Right hindlimb (tissue), 1 donor: ENCODE data around the gene HGS.

Experiments
- DNase-seq: peaks from one replicate; pipeline ENCODE4 v3.0.0-alpha.2; 2018

The HGS gene

GRCh38 chr17:81686614-81687013 is 2.8 kb downstream of the HGS start:
- no peak for DNase-seq

GRCh38 chr17:81687770-81688541 is 4.1 kb downstream of the HGS start:
- DNase-seq: no peak

GRCh38 chr17:81688616-81689015 is 4.8 kb downstream of the HGS start:
- no peak for DNase-seq

GRCh38 chr17:81690066-81690465 is 6.3 kb downstream of the HGS start:
- DNase-seq: no peak

- no peak for DNase-seq
These were observed 6.7 kb downstream of the HGS start for GRCh38 chr17:81690549-81690948.

GRCh38 chr17:81691196-81691595 is 7.4 kb downstream of the HGS start:
- DNase-seq: no peak

- DNase-seq: no peak
These were observed 7.8 kb downstream of the HGS start for GRCh38 chr17:81691608-81692007.

GRCh38 chr17:81693509-81694210 is 9.8 kb downstream of the HGS start:
- DNase-seq: no peak

GRCh38 chr17:81694810-81695209 is 11.0 kb downstream of the HGS start:
- DNase-seq: no peak

GRCh38 chr17:81695211-81695610 is 11.4 kb downstream of the HGS start:
- DNase-seq: no peak

- no peak for DNase-seq
These were observed 12.0 kb downstream of the HGS start for GRCh38 chr17:81695801-81696200.

GRCh38 chr17:81696218-81696941 is 12.6 kb downstream of the HGS start:
- no peak for DNase-seq

GRCh38 chr17:81697261-81698044 is 13.6 kb downstream of the HGS start:
- no peak for DNase-seq

- DNase-seq: no peak
These were observed 16.8 kb downstream of the HGS start for GRCh38 chr17:81700353-81701287.

- no peak for DNase-seq
These were observed 17.7 kb downstream of the HGS start for GRCh38 chr17:81701288-81702071.

GRCh38 chr17:81702934-81703746 is 19.3 kb downstream of the HGS start, which contains the start of gene MRPL12:
TSS of gene MRPL12 (plus strand) at chr17:81703367. CDS start at chr17:81703502, 135 bp downstream.
- peak; percentile 96 for DNase-seq

GRCh38 chr17:81703747-81704654 is 20.2 kb downstream of the HGS start:
- no peak for DNase-seq

GRCh38 chr17:81705518-81706231 is 21.9 kb downstream of the HGS start:
- no peak for DNase-seq
